Omental fat pad (tissue), 4 donors: ENCODE results near the gene ASCC3. TPM values are rescaled to one million over a fixed set of nuclear protein-coding genes. Genes with fewer than 3 reads are reported as not detected.

Experiments used
- ATAC-seq: fragments of 150-250 bp; one replicate; pipeline ENCODE4 v1.9.1; 2016; ENCODE audit warnings: mild to moderate bottlenecking, moderate library complexity; ENCODE audit not compliant: low FRiP score
- DNase-seq: peaks from one replicate; pipeline ENCODE4 v3.0.0-alpha.2; 2019; ENCODE audit warnings: low spot score
- CTCF ChIP-seq, 3 donors: fragments of 450-650 bp; IDR thresholded peaks; one replicate each; pipeline ENCODE4 v1.5.1; 2016 to 2017; ENCODE audit warnings: antibody characterized with exemption in 3 of 3, mild to moderate bottlenecking in 3 of 3, moderate library complexity in 2 of 3
- total RNA-seq, 4 donors: library from RNA; depleted of rRNA; stranded (reverse); fragments of >200 nt; gene quantifications; one replicate each; pipeline ENCODE4 v1.1.0, GENCODE V29; 2016

The ASCC3 gene
- total RNA-seq, 4 donors from 2014 or later = 20.1 to 44.8 (median 25.9) TPM

DNA sequence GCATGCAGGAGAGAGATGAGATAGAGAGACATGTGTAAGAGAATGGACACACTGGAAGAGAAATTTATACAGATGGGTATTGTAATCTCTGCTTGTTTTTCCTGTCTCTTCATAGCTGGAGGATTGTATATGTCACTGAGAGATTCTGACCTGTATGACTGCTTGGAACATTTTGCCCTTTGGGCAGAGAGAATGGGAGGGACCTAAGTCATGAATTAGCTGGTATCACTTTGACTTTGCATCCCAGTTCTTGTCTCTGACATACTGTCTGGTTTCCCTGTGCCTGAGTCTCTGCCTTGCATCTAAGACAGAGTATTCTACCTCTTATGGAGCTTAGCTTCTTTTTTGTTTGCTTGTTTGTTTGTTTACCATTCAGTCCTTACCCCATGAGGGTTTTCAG is 37.0 kb upstream of the ASCC3 start:
- ATAC-seq = no peak
- TF ChIP-seq CTCF (IDR thresholded peaks at IDR 0.05) = no peak
- DNase-seq = no peak

- ATAC-seq (no peak), DNase-seq (no peak)
- TF ChIP-seq CTCF (IDR thresholded peaks at IDR 0.05) = no peak
These were observed 34.7 kb upstream of the ASCC3 start for GRCh38 chr6:100915876-100916275.

GRCh38 chr6:100913400-100914276 is 32.5 kb upstream of the ASCC3 start:
- DNase-seq (no peak), ATAC-seq (no peak)
- TF ChIP-seq CTCF (IDR thresholded peaks at IDR 0.05) = no peak

- TF ChIP-seq CTCF (IDR thresholded peaks at IDR 0.05) = no peak
- no peak for ATAC-seq
These were observed 25.2 kb upstream of the ASCC3 start for GRCh38 chr6:100906325-100906724.

GRCh38 chr6:100905067-100905466 is 23.9 kb upstream of the ASCC3 start:
- TF ChIP-seq CTCF (IDR thresholded peaks at IDR 0.05) = no peak
- DNase-seq = no peak
- ATAC-seq = no peak

More at GRCh38 chr6:100906325-100906724, 25.2 kb upstream of the ASCC3 start:
- no peak for DNase-seq

DNA sequence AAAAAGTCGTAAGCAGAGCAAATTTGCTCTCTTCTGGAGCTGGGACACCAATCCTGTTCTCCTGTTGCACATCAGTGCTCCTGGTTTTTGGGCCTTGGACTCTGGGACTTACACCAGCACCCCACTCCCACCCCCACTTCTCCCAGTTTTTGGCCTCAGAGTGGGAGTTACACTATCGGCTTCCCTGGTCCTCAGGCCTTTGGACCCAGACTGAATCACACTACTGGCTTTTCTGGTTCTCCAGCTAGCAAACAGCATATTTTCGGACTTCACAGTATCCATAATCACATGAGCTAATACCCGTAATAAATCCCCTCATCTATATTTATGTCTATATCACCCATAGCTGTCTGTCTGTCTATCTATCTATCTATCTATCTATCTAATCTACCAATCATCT is 23.2 kb upstream of the ASCC3 start:
- DNase-seq (no peak), ATAC-seq (no peak)
- TF ChIP-seq CTCF (IDR thresholded peaks at IDR 0.05) = no peak

- DNase-seq (no peak), ATAC-seq (no peak)
- TF ChIP-seq CTCF (IDR thresholded peaks at IDR 0.05) = no peak
These were observed 20.5 kb upstream of the ASCC3 start for GRCh38 chr6:100901582-100901981.
